ENCODE data around the gene CR1L. TPM values are rescaled to one million over a fixed set of nuclear protein-coding genes. Genes with fewer than 3 reads are reported as not detected.
"Not testable (repeated sequence)": the region's sequence is repeated elsewhere in the genome, so short reads cannot be mapped to it uniquely, and the experiment has no call there.

Gene CR1L
- total and polyA plus RNA-seq, 2 experiments from 2014 or later = not detected

GRCh38 chr1:207691010-207691409 lies 46.1 kb downstream of the CR1L start:
- H3K36me3 ChIP-seq (replicated peaks; ENCODE audit: insufficient read depth, low read depth) = no peaks in the 10 kb centered on the region
- no peaks in the 10 kb centered on the region for H4K20me1 ChIP-seq (ENCODE audit: insufficient read depth, poor library complexity, severe bottlenecking)
- H3K27me3 ChIP-seq = no peaks in the 10 kb centered on the region
- no peak overlapping the region for H3K4me3 ChIP-seq
- no peak overlapping the region for H3K4me2 ChIP-seq
- H3K9me2 ChIP-seq (replicated peaks; ENCODE audit: insufficient read depth) = no peaks in the 10 kb centered on the region
- no peak overlapping the region for H3K27ac ChIP-seq
- TF ChIP-seq EZH2 (IDR thresholded peaks at IDR 0.05; ENCODE audit: borderline replicate concordance) (no peak), EZH2phosphoT487 (IDR thresholded peaks at IDR 0.05; ENCODE audit: low read depth, severe bottlenecking, unreplicated experiment) (no peak), CTCF (IDR thresholded peaks at IDR 0.05; ENCODE audit: poor library complexity) (no peak)
- no peaks in the 10 kb centered on the region for H3K79me2 ChIP-seq
- no peaks in the 10 kb centered on the region for H3K4me1 ChIP-seq (ENCODE audit: insufficient read depth)
- H3K9me3 ChIP-seq (ENCODE audit: low read depth) = no peaks in the 10 kb centered on the region
- H2AFZ ChIP-seq = no peak overlapping the region
- no peak for DNase-seq (ENCODE audit: low spot score)

- Histone ChIP-seq H2AFZ (no peak overlapping the region), H3K36me3 (replicated peaks; ENCODE audit: insufficient read depth, low read depth) (no peaks in the 10 kb centered on the region), H3K9me3 (ENCODE audit: low read depth) (no peaks in the 10 kb centered on the region), H3K27ac (no peak overlapping the region), H4K20me1 (ENCODE audit: insufficient read depth, poor library complexity, severe bottlenecking) (no peaks in the 10 kb centered on the region), H3K27me3 (no peaks in the 10 kb centered on the region), H3K4me3 (no peak overlapping the region), H3K9me2 (replicated peaks; ENCODE audit: insufficient read depth) (no peaks in the 10 kb centered on the region), H3K4me1 (ENCODE audit: insufficient read depth) (no peaks in the 10 kb centered on the region), H3K4me2 (peak overlapping the region; percentile 19), H3K79me2 (no peaks in the 10 kb centered on the region)
- TF ChIP-seq EZH2 (IDR thresholded peaks at IDR 0.05; ENCODE audit: borderline replicate concordance) (no peak), EZH2phosphoT487 (IDR thresholded peaks at IDR 0.05; ENCODE audit: low read depth, severe bottlenecking, unreplicated experiment) (no peak), CTCF (IDR thresholded peaks at IDR 0.05; ENCODE audit: poor library complexity) (no peak)
- DNase-seq (ENCODE audit: low spot score) = no peak
- 83% methylated on average over 11 of the region's 11 CpGs for WGBS (ENCODE audit: low lambda C conversion rate, missing lambda C conversion rate)
Measured at GRCh38 chr1:207691841-207692240, 46.9 kb downstream of the CR1L start.

- H3K4me3 ChIP-seq; H3K36me3 ChIP-seq (replicated peaks; ENCODE audit: insufficient read depth, low read depth); H3K4me2 ChIP-seq; H2AFZ ChIP-seq; H3K27me3 ChIP-seq; H3K9me3 ChIP-seq (ENCODE audit: low read depth); H4K20me1 ChIP-seq (ENCODE audit: insufficient read depth, poor library complexity, severe bottlenecking); DNase-seq (ENCODE audit: low spot score); H3K9me2 ChIP-seq (replicated peaks; ENCODE audit: insufficient read depth); H3K27ac ChIP-seq; H3K4me1 ChIP-seq (ENCODE audit: insufficient read depth); H3K79me2 ChIP-seq: not testable (repeated sequence)
- 86% methylated on average over 7 of the region's 7 CpGs for WGBS (ENCODE audit: low lambda C conversion rate, missing lambda C conversion rate)
Measured at GRCh38 chr1:207692291-207692690, 47.4 kb downstream of the CR1L start.

- no peaks in the 10 kb centered on the region for H3K9me2 ChIP-seq (replicated peaks; ENCODE audit: insufficient read depth)
- H3K79me2 ChIP-seq = no peaks in the 10 kb centered on the region
- H3K27ac ChIP-seq = no peak overlapping the region
- no peak for DNase-seq (ENCODE audit: low spot score)
- no peaks in the 10 kb centered on the region for H3K9me3 ChIP-seq (ENCODE audit: low read depth)
- no peaks in the 10 kb centered on the region for H3K27me3 ChIP-seq
- H3K4me1 ChIP-seq (ENCODE audit: insufficient read depth) = no peaks in the 10 kb centered on the region
- no peak overlapping the region for H2AFZ ChIP-seq
- no peak overlapping the region for H3K4me2 ChIP-seq
- no peak for TF ChIP-seq EZH2phosphoT487 (IDR thresholded peaks at IDR 0.05; ENCODE audit: low read depth, severe bottlenecking, unreplicated experiment)
- no peak for TF ChIP-seq EZH2 (IDR thresholded peaks at IDR 0.05; ENCODE audit: borderline replicate concordance)
- no peak for TF ChIP-seq CTCF (IDR thresholded peaks at IDR 0.05; ENCODE audit: poor library complexity)
- 82% methylated on average over 2 of the region's 2 CpGs for WGBS (ENCODE audit: low lambda C conversion rate, missing lambda C conversion rate)
- H3K36me3 ChIP-seq (replicated peaks; ENCODE audit: insufficient read depth, low read depth) = no peaks in the 10 kb centered on the region
- H4K20me1 ChIP-seq (ENCODE audit: insufficient read depth, poor library complexity, severe bottlenecking) = no peaks in the 10 kb centered on the region
- no peak overlapping the region for H3K4me3 ChIP-seq
Measured at GRCh38 chr1:207695891-207696290, 51.0 kb downstream of the CR1L start.
